ENCODE data around the gene CHD2.

Gene CHD2

DNA sequence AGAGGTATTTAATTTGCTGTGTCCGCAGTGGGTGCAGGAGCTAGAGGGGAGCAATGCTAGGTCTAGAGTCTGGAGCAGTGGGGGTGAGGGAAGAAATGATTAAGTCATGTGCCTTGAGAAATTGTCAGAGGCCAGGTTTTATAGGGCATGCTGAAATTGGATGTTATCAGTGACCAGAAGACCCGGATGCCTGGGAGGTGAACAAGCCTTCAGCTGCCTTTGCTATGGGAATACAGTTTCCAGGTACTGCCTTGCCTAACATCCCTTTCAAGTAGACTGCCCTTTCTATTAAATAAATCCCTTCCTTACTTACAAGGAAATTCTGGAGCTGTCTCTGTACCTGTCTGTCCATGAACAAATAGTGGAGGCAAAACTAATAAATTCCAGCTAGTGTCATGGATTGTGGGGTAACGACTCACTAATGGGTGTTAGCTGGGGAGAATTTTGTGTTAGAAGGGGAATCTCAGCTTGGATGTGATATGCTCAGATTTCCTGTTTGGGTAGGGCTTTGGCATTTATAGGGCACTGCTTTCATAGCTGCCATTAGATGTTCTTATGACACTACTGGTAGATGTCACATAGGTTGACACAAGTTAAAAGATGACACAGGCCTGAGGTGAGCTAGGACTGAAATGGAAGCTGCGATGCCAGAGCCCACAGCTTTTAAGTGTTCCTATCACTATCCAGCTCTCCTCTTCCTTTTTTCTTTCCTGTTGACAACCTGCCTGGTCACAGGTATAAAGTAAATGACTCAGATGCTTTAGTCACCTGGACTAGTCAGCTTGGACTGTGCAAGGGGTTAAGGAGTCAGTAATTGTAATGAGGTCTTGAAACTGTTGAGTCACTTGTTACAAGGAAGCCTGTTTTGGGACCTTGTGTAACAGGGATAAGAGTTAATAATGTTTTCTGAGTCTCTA lies 21.3 kb downstream of the CHD2 start:
- TF ChIP-seq ZNF565 (CRISPR knock-in tag; conservative IDR thresholded peaks at IDR 0.05; ENCODE audit: low read depth) = no peak
- TF ChIP-seq, protein P1, sequence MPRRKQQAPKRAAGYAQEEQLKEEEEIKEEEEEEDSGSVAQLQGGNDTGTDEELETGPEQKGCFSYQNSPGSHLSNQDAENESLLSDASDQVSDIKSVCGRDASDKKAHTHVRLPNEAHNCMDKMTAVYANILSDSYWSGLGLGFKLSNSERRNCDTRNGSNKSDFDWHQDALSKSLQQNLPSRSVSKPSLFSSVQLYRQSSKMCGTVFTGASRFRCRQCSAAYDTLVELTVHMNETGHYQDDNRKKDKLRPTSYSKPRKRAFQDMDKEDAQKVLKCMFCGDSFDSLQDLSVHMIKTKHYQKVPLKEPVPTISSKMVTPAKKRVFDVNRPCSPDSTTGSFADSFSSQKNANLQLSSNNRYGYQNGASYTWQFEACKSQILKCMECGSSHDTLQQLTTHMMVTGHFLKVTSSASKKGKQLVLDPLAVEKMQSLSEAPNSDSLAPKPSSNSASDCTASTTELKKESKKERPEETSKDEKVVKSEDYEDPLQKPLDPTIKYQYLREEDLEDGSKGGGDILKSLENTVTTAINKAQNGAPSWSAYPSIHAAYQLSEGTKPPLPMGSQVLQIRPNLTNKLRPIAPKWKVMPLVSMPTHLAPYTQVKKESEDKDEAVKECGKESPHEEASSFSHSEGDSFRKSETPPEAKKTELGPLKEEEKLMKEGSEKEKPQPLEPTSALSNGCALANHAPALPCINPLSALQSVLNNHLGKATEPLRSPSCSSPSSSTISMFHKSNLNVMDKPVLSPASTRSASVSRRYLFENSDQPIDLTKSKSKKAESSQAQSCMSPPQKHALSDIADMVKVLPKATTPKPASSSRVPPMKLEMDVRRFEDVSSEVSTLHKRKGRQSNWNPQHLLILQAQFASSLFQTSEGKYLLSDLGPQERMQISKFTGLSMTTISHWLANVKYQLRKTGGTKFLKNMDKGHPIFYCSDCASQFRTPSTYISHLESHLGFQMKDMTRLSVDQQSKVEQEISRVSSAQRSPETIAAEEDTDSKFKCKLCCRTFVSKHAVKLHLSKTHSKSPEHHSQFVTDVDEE (CRISPR knock-in tag; IDR thresholded peaks at IDR 0.05) = no peak
- TF ChIP-seq CSDC2 (CRISPR knock-in tag; IDR thresholded peaks at IDR 0.05) = no peak
- TF ChIP-seq OSR1 (CRISPR knock-in tag; IDR thresholded peaks at IDR 0.05) = no peak
- TF ChIP-seq ZFP30 (CRISPR knock-in tag; IDR thresholded peaks at IDR 0.05) = no peak
- no peak for TF ChIP-seq ZNF70 (CRISPR knock-in tag; IDR thresholded peaks at IDR 0.05)
- TF ChIP-seq PPARA (CRISPR knock-in tag; IDR thresholded peaks at IDR 0.05; ENCODE audit: borderline replicate concordance) = no peak
- TF ChIP-seq, protein P2, sequence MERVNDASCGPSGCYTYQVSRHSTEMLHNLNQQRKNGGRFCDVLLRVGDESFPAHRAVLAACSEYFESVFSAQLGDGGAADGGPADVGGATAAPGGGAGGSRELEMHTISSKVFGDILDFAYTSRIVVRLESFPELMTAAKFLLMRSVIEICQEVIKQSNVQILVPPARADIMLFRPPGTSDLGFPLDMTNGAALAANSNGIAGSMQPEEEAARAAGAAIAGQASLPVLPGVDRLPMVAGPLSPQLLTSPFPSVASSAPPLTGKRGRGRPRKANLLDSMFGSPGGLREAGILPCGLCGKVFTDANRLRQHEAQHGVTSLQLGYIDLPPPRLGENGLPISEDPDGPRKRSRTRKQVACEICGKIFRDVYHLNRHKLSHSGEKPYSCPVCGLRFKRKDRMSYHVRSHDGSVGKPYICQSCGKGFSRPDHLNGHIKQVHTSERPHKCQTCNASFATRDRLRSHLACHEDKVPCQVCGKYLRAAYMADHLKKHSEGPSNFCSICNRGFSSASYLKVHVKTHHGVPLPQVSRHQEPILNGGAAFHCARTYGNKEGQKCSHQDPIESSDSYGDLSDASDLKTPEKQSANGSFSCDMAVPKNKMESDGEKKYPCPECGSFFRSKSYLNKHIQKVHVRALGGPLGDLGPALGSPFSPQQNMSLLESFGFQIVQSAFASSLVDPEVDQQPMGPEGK (CRISPR knock-in tag; IDR thresholded peaks at IDR 0.05; ENCODE audit: borderline replicate concordance) = no peak
- no peak for TF ChIP-seq ZNF8 (CRISPR knock-in tag; IDR thresholded peaks at IDR 0.05)
- TF ChIP-seq, protein P3, sequence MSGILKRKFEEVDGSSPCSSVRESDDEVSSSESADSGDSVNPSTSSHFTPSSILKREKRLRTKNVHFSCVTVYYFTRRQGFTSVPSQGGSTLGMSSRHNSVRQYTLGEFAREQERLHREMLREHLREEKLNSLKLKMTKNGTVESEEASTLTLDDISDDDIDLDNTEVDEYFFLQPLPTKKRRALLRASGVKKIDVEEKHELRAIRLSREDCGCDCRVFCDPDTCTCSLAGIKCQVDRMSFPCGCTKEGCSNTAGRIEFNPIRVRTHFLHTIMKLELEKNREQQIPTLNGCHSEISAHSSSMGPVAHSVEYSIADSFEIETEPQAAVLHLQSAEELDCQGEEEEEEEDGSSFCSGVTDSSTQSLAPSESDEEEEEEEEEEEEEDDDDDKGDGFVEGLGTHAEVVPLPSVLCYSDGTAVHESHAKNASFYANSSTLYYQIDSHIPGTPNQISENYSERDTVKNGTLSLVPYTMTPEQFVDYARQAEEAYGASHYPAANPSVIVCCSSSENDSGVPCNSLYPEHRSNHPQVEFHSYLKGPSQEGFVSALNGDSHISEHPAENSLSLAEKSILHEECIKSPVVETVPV (CRISPR knock-in tag; IDR thresholded peaks at IDR 0.05) = no peak
- no peak for ATAC-seq

DNA sequence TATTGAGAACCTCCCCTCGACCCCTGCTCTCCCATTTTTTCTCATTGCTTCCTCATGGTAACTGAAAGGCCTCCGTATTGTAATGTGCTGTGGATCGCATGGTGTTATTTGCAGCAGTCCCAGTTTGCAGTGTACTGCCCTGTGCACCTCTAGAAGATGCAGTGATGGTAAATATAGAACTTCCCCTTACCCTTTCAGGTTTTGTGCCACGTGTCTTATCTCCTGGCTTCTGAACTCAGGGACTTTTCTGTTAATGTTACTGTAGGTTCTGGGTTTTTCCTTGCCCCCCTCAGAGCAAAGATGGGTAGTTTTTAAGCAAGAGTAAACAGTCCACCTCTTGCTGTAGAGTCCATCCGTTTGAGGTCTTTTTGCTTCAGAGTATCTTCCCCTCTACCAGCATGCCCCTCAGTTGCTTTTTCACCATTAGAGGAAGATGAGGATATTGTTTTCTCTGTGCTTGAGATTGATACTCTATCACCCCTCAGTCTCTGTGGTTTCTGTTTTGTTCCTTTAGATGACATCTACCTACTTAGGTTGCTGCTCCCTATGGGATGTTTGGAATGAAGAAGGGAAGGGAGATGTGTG lies 22.4 kb downstream of the CHD2 start:
- TF ChIP-seq ESRRG (CRISPR knock-in tag; IDR thresholded peaks at IDR 0.05) (no peak), SNAI2 (CRISPR knock-in tag; IDR thresholded peaks at IDR 0.05) (no peak), ZNF70 (CRISPR knock-in tag; IDR thresholded peaks at IDR 0.05) (no peak), TOX (CRISPR knock-in tag; IDR thresholded peaks at IDR 0.05; ENCODE audit: borderline replicate concordance) (no peak), ZFP3 (CRISPR knock-in tag; IDR thresholded peaks at IDR 0.05) (no peak), ISL1 (CRISPR knock-in tag; IDR thresholded peaks at IDR 0.05) (no peak), GLIS3 (CRISPR knock-in tag; IDR thresholded peaks at IDR 0.05) (no peak)
- TF ChIP-seq, protein P4, sequence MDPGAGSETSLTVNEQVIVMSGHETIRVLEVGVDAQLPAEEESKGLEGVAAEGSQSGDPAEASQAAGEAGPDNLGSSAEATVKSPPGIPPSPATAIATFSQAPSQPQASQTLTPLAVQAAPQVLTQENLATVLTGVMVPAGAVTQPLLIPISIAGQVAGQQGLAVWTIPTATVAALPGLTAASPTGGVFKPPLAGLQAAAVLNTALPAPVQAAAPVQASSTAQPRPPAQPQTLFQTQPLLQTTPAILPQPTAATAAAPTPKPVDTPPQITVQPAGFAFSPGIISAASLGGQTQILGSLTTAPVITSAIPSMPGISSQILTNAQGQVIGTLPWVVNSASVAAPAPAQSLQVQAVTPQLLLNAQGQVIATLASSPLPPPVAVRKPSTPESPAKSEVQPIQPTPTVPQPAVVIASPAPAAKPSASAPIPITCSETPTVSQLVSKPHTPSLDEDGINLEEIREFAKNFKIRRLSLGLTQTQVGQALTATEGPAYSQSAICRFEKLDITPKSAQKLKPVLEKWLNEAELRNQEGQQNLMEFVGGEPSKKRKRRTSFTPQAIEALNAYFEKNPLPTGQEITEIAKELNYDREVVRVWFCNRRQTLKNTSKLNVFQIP (CRISPR knock-in tag; IDR thresholded peaks at IDR 0.05; ENCODE audit: borderline replicate concordance, low read depth) = no peak
- TF ChIP-seq, protein P1 (CRISPR knock-in tag; IDR thresholded peaks at IDR 0.05) = no peak
- no peak for ATAC-seq

DNA sequence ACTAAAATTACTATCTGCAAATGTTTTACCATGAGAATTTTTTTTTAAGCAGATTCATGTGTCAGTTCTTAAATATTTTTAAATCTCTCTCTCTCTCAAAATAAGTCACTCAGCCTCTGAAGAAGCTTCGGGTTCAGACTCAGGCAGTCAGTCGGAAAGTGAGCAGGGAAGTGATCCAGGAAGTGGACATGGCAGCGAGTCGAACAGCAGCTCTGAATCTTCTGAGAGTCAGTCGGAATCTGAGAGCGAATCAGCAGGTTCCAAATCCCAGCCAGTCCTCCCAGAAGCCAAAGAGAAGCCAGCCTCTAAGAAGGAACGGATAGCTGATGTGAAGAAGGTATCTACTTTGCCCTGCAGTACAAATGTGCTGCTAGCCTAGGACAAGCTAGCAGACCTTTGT lies 24.1 kb downstream of the CHD2 start:
- no peak for ATAC-seq
- TF ChIP-seq BACH2 (CRISPR knock-in tag; IDR thresholded peaks at IDR 0.05; ENCODE audit: borderline replicate concordance) (no peak), OSR1 (CRISPR knock-in tag; IDR thresholded peaks at IDR 0.05) (no peak), ESRRG (CRISPR knock-in tag; IDR thresholded peaks at IDR 0.05) (no peak), PPARA (CRISPR knock-in tag; IDR thresholded peaks at IDR 0.05; ENCODE audit: borderline replicate concordance) (no peak), ZFP30 (CRISPR knock-in tag; IDR thresholded peaks at IDR 0.05) (no peak), CSDC2 (CRISPR knock-in tag; IDR thresholded peaks at IDR 0.05) (no peak), RARB (CRISPR knock-in tag; IDR thresholded peaks at IDR 0.05) (no peak), ZNF8 (CRISPR knock-in tag; IDR thresholded peaks at IDR 0.05) (no peak), TOX (CRISPR knock-in tag; IDR thresholded peaks at IDR 0.05; ENCODE audit: borderline replicate concordance) (no peak)
- TF ChIP-seq, protein P5, sequence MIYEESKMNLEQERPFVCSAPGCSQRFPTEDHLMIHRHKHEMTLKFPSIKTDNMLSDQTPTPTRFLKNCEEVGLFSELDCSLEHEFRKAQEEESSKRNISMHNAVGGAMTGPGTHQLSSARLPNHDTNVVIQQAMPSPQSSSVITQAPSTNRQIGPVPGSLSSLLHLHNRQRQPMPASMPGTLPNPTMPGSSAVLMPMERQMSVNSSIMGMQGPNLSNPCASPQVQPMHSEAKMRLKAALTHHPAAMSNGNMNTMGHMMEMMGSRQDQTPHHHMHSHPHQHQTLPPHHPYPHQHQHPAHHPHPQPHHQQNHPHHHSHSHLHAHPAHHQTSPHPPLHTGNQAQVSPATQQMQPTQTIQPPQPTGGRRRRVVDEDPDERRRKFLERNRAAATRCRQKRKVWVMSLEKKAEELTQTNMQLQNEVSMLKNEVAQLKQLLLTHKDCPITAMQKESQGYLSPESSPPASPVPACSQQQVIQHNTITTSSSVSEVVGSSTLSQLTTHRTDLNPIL (CRISPR knock-in tag; IDR thresholded peaks at IDR 0.05; ENCODE audit: low read depth) = no peak
- TF ChIP-seq, protein P3 (CRISPR knock-in tag; IDR thresholded peaks at IDR 0.05) = no peak
